PC-9 (cell line): ENCODE data around the gene CFAP46.

Source experiments
- EZH2 ChIP-seq: fragments of 200-600 bp; sonication (generic); IDR thresholded peaks from 2 replicates; pipeline ENCODE4 v1.8.0; 2017; ENCODE audit warnings: antibody characterized with exemption, low read depth
- TF ChIP-seq, protein P1 (sequence below): fragments of 200-600 bp; sonication (generic); conservative IDR thresholded peaks from 2 replicates; pipeline ENCODE4 v1.6.1; 2017; ENCODE audit warnings: mixed run types, antibody characterized with exemption, mild to moderate bottlenecking, moderate library complexity

DNA sequence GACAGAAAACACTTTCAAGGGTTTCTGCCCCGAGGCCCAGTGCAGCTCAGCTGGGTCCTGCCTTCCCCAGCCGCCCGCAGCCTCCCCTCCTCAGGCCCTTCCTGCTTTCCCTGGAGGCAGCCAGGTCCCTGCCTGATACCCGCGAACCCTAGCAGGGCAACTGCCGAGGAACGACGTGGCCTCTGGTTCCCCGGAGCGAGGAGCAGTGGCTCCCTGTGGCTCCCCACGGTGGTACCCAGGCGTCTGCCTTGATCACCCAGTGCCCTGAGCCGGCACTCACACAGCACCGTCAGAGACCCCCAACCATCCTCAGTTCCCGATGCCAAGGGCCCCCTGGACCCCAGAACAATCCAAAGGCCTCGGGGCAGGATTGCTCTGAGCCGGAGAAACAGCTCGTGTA lies 58.3 kb downstream of the CFAP46 start:
- TF ChIP-seq EZH2 = no peak
- TF ChIP-seq, protein P1, sequence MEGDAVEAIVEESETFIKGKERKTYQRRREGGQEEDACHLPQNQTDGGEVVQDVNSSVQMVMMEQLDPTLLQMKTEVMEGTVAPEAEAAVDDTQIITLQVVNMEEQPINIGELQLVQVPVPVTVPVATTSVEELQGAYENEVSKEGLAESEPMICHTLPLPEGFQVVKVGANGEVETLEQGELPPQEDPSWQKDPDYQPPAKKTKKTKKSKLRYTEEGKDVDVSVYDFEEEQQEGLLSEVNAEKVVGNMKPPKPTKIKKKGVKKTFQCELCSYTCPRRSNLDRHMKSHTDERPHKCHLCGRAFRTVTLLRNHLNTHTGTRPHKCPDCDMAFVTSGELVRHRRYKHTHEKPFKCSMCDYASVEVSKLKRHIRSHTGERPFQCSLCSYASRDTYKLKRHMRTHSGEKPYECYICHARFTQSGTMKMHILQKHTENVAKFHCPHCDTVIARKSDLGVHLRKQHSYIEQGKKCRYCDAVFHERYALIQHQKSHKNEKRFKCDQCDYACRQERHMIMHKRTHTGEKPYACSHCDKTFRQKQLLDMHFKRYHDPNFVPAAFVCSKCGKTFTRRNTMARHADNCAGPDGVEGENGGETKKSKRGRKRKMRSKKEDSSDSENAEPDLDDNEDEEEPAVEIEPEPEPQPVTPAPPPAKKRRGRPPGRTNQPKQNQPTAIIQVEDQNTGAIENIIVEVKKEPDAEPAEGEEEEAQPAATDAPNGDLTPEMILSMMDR = no peak
